Body of pancreas (tissue), 4 donors: Measurements from ENCODE around the gene TNIP2.

Source experiments
- POLR2A ChIP-seq, 3 donors: fragments of 450-650 bp; IDR thresholded peaks; one replicate each; pipeline ENCODE4 v1.6.1; 2016; ENCODE audit warnings: antibody characterized with exemption in 3 of 3, mild to moderate bottlenecking in 2 of 3
- TF ChIP-seq, protein P1 (sequence below), 7 experiments: fragments of 450-650 bp in 4 of 7; fragments of 200-600 bp in 3 of 7; sonication (generic) in 3 of 7; IDR thresholded peaks; one replicate each; pipeline ENCODE4 v1.5.1; 2016 to 2019; ENCODE audit warnings: antibody characterized with exemption in 7 of 7

DNA sequence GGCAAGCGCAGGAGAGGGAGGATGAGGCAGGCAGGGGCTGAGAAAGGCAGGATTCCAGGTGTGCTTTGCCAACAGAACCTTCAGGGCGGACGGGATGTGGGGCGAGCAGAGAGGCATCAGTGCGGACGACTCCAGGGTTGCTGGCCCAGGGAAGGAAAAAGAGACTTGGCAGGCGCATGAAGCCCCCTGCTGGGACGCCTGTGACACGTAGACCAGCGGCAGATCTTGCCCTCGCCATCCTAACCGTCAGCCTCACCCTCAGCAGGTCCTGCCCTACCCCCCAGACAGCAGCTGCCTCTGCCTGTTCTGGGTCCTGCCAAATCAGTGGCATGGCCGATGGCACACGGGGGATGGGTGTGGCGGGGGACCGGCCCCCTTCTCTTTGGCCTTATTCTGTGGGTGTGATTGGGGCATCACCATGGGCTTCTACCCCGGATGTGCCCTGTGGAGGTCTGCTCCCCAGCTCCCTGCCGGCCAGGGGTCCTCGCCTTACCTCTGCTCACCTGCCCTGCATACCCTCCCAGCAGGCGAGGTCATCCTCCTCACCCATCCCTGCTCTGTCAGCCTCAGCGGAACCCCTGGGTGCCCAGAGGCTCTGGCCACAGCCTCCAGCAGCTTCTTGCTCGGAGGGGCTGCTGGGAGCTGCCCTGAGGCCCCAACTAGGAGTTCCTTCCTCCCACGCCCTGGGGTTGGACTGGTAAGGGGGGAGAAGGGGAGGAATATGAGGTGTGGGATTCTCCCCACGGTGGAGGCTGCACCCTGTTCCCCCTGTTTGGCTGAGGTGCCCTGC, 33.9 kb upstream of the TNIP2 start:
- TF ChIP-seq, protein P1, sequence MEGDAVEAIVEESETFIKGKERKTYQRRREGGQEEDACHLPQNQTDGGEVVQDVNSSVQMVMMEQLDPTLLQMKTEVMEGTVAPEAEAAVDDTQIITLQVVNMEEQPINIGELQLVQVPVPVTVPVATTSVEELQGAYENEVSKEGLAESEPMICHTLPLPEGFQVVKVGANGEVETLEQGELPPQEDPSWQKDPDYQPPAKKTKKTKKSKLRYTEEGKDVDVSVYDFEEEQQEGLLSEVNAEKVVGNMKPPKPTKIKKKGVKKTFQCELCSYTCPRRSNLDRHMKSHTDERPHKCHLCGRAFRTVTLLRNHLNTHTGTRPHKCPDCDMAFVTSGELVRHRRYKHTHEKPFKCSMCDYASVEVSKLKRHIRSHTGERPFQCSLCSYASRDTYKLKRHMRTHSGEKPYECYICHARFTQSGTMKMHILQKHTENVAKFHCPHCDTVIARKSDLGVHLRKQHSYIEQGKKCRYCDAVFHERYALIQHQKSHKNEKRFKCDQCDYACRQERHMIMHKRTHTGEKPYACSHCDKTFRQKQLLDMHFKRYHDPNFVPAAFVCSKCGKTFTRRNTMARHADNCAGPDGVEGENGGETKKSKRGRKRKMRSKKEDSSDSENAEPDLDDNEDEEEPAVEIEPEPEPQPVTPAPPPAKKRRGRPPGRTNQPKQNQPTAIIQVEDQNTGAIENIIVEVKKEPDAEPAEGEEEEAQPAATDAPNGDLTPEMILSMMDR (IDR thresholded peaks at IDR 0.05): no peak
- TF ChIP-seq POLR2A (IDR thresholded peaks at IDR 0.05): no peak
